K562 (cell line): ENCODE data around the gene OR2V1. TPM values are rescaled to one million over a fixed set of nuclear protein-coding genes. Genes with fewer than 3 reads are reported as not detected.
"Not testable (repeated sequence)": the region's sequence is repeated elsewhere in the genome, so short reads cannot be mapped to it uniquely, and the experiment has no call there.

Source experiments
- ATAC-seq: fragments of 200-7000 bp; cut with Tn5 transposase; 3 replicates; pipeline ENCODE4 v1.9.1; 2020; ENCODE audit warnings: moderate library complexity
- BruUV-seq: library from RNA; stranded (reverse); fragments of 400-500 nt; replicated peaks from 2 replicates; lab custom pipeline; 2021; lab: Mats Ljungman, UMichigan
- CTCF ChIA-PET: fragments of 300-600 bp; formaldehyde crosslinking; extraction: SDS; loops from one replicate; lab custom pipeline; 2021; ENCODE audit warnings: low intra/inter-chr PET ratio; lab: Yijun Ruan, JAX
- POLR2A ChIA-PET: fragments of 300-600, 350-650 bp; sonication (Branson Sonifier 250); formaldehyde crosslinking; extraction: SDS; loops from one replicate; lab custom pipeline; 2021; ENCODE audit warnings: antibody characterized with exemption, inconsistent platforms; lab: Yijun Ruan, JAX
- DNase-seq, 4 experiments: peaks; one replicate each; pipeline versions ENCODE4 v3.0.0 to v3.0.0-alpha.2; 2011 to 2018; ENCODE audit warnings: low spot score in 3 of 4, mixed read lengths in 3 of 4; ENCODE audit errors: extremely low read depth in 1 of 4
- FAIRE-seq: peaks from 2 replicates; lab custom pipeline; 2011; peaks lifted over from hg19 to GRCh38; lab: Jason Lieb, UNC
- H2AFZ ChIP-seq: 2 replicates; pipeline ENCODE4 v1.6.0; 2011; ENCODE audit warnings: low read depth, low read length, control low read depth, inconsistent platforms
- H3K27ac ChIP-seq: fragments of 200-600 bp; 3 replicates; pipeline ENCODE4 v1.8.0; 2011; ENCODE audit warnings: low read depth, mild to moderate bottlenecking, control low read depth, inconsistent platforms, low read length, moderate library complexity, mixed read lengths; ENCODE audit errors: extremely low read depth
- H3K27me3 ChIP-seq, 2 experiments: fragments of 300-600 bp in 1 of 2; 2 replicates in 1 of 2; 3 replicates in 1 of 2; pipeline versions ENCODE4 v1.6.0 to v1.8.0; 2011; ENCODE audit warnings: inconsistent platforms in 2 of 2, low read length in 2 of 2, mild to moderate bottlenecking in 1 of 2, mixed read lengths in 1 of 2, moderate library complexity in 1 of 2; ENCODE audit not compliant: control insufficient read depth in 2 of 2, insufficient read depth in 2 of 2
- H3K36me3 ChIP-seq: fragments of 300-600 bp; 3 replicates; pipeline ENCODE4 v1.8.0; 2011; ENCODE audit warnings: mild to moderate bottlenecking, low read length, inconsistent platforms; ENCODE audit not compliant: control insufficient read depth, insufficient read depth
- H3K4me1 ChIP-seq, 2 experiments: fragments of 200-600 bp in 1 of 2; replicated peaks in 1 of 2; 2 replicates in 1 of 2; 3 replicates in 1 of 2; pipeline versions ENCODE4 v1.5.1 to v1.8.0; 2011; ENCODE audit warnings: inconsistent platforms in 2 of 2, low read length in 2 of 2, mild to moderate bottlenecking in 1 of 2, mixed read lengths in 1 of 2, moderate library complexity in 1 of 2; ENCODE audit not compliant: control insufficient read depth in 2 of 2, insufficient read depth in 2 of 2
- H3K4me2 ChIP-seq: 2 replicates; pipeline ENCODE4 v1.6.1; 2011; ENCODE audit warnings: low read length, control low read depth, inconsistent platforms, mixed read lengths; ENCODE audit not compliant: insufficient read depth
- H3K4me3 ChIP-seq: fragments of 200-600 bp; sonication (generic), shearing (Covaris generic); 2 replicates; pipeline ENCODE4 v1.5.1; 2016; ENCODE audit warnings: control low read depth, inconsistent platforms
- H3K79me2 ChIP-seq: fragments of 200-600 bp; 3 replicates; pipeline ENCODE4 v1.8.0; 2011; ENCODE audit warnings: low read length, inconsistent platforms; ENCODE audit not compliant: control insufficient read depth, insufficient read depth
- H3K9ac ChIP-seq, 2 experiments: 2 replicates each; pipeline versions ENCODE4 v1.6.0 to v1.6.1; 2011; ENCODE audit warnings: low read depth in 2 of 2, low read length in 2 of 2, control low read depth in 1 of 2, inconsistent platforms in 1 of 2, mild to moderate bottlenecking in 1 of 2, mixed read lengths in 1 of 2; ENCODE audit not compliant: insufficient read depth in 1 of 2
- H3K9me1 ChIP-seq: one replicate; pipeline ENCODE4 v1.6.0; 2011; ENCODE audit warnings: inconsistent platforms, mild to moderate bottlenecking, low read length, moderate library complexity; ENCODE audit not compliant: control insufficient read depth, insufficient read depth
- H3K9me3 ChIP-seq: replicated peaks from 2 replicates; pipeline ENCODE4 v1.5.1; 2011; ENCODE audit warnings: low read depth, low read length, inconsistent platforms; ENCODE audit not compliant: control insufficient read depth, insufficient read depth
- H4K20me1 ChIP-seq: replicated peaks from 2 replicates; pipeline ENCODE4 v1.6.1; 2011; ENCODE audit warnings: low read length, inconsistent platforms, mixed read lengths; ENCODE audit not compliant: control insufficient read depth, insufficient read depth
- SMARCA4 ChIP-seq: fragments of 450-650 bp; IDR thresholded peaks from 2 replicates; pipeline ENCODE4 v1.6.1; 2016
- WGBS: fragments of 100-300 bp; shearing (Covaris generic); methylation state at CpG from one replicate; pipeline ENCODE4 v1.1.6; 2016; ENCODE audit warnings: low coverage, mixed read lengths; ENCODE audit not compliant: insufficient coverage; ENCODE audit errors: missing lambda C conversion rate; 5-methylcytosine and 5-hydroxymethylcytosine counted together
- in situ Hi-C: fragments of 300-500 bp; cut with MboI; formaldehyde crosslinking; loops from 4 replicates; pipeline ENCODE4 v1.15.0; 2018; ENCODE audit warnings: inconsistent platforms, mixed read lengths
- intact Hi-C: fragments of 100-400 bp; cut with micrococcal nuclease; formaldehyde crosslinking; loops from 2 replicates; pipeline ENCODE4 v1.14.2; 2022
- polyA plus RNA-seq, 8 experiments: library from polyadenylated mRNA; depleted of rRNA in 4 of 8; stranded (reverse) in 5 of 8; unstranded in 3 of 8; fragments of >200 nt; fragmentation: Nextera tagmentation in 2 of 8; fragmentation: Illumina TruSeq in 1 of 8; extraction: Ambion mirVana in 2 of 8; extraction: Trizol in 1 of 8; gene quantifications; 2 replicates each; pipeline versions ENCODE4 v1.2.1 to v1.2.3, GENCODE V29; 2011 to 2014; ENCODE audit warnings: inconsistent platforms in 1 of 8, missing spikeins in 1 of 8
- total RNA-seq, 7 experiments: library from RNA; depleted of rRNA in 6 of 7; stranded (reverse); fragments of >200 nt in 6 of 7; fragmentation: Illumina TruSeq in 2 of 7; extraction: Trizol in 2 of 7; gene quantifications; 2 replicates each; pipeline versions ENCODE4 v1.2.1 to v1.2.3, GENCODE V29; 2011 to 2021; ENCODE audit warnings: low replicate concordance in 1 of 7
- TF ChIP-seq, protein P1 (sequence below): fragments of 450-650 bp; IDR thresholded peaks from 2 replicates; pipeline ENCODE4 v1.6.1; 2017; ENCODE audit warnings: antibody characterized with exemption, mild to moderate bottlenecking
- TF ChIP-seq, protein P2 (sequence below): fragments of 450-650 bp; IDR thresholded peaks from 2 replicates; pipeline ENCODE4 v1.6.1; 2018; ENCODE audit warnings: mild to moderate bottlenecking, low read depth; ENCODE audit not compliant: partially characterized antibody

Gene OR2V1
- total and polyA plus RNA-seq, 9 of the 15 experiments (the other 6 are each of a cell fraction or from before 2014, with no cell fraction given): 0.04 to 0.28 (median 0.15) TPM; not detected in 5

DNA sequence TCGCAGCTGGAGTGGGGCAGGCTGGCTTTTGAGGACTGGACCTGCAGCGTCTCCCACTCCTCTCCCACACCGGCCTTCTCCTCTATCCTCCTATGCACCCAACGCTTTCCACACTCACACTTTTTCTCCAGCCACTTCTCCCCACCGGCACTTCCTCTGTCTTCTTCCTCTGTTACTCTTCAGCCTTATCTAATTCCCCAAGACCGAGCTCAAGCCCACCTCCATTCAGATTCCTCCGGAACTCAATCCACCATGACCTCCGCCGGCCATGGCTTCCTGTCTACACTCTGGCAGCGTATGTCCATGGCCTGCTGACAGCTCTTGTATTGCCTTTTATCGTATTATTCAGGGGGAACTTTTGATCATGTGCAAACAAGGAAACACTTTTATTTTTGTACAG, 545 bp upstream of the OR2V1 start (continued):
- TF ChIP-seq, protein P1, sequence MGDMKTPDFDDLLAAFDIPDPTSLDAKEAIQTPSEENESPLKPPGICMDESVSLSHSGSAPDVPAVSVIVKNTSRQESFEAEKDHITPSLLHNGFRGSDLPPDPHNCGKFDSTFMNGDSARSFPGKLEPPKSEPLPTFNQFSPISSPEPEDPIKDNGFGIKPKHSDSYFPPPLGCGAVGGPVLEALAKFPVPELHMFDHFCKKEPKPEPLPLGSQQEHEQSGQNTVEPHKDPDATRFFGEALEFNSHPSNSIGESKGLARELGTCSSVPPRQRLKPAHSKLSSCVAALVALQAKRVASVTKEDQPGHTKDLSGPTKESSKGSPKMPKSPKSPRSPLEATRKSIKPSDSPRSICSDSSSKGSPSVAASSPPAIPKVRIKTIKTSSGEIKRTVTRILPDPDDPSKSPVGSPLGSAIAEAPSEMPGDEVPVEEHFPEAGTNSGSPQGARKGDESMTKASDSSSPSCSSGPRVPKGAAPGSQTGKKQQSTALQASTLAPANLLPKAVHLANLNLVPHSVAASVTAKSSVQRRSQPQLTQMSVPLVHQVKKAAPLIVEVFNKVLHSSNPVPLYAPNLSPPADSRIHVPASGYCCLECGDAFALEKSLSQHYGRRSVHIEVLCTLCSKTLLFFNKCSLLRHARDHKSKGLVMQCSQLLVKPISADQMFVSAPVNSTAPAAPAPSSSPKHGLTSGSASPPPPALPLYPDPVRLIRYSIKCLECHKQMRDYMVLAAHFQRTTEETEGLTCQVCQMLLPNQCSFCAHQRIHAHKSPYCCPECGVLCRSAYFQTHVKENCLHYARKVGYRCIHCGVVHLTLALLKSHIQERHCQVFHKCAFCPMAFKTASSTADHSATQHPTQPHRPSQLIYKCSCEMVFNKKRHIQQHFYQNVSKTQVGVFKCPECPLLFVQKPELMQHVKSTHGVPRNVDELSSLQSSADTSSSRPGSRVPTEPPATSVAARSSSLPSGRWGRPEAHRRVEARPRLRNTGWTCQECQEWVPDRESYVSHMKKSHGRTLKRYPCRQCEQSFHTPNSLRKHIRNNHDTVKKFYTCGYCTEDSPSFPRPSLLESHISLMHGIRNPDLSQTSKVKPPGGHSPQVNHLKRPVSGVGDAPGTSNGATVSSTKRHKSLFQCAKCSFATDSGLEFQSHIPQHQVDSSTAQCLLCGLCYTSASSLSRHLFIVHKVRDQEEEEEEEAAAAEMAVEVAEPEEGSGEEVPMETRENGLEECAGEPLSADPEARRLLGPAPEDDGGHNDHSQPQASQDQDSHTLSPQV: peak; percentile 31; the same call in 1 of the 2 replicates
- TF ChIP-seq SMARCA4: 0 out of 2 replicates have a peak, but pooled peaks have one; percentile 24
- TF ChIP-seq, protein P2, sequence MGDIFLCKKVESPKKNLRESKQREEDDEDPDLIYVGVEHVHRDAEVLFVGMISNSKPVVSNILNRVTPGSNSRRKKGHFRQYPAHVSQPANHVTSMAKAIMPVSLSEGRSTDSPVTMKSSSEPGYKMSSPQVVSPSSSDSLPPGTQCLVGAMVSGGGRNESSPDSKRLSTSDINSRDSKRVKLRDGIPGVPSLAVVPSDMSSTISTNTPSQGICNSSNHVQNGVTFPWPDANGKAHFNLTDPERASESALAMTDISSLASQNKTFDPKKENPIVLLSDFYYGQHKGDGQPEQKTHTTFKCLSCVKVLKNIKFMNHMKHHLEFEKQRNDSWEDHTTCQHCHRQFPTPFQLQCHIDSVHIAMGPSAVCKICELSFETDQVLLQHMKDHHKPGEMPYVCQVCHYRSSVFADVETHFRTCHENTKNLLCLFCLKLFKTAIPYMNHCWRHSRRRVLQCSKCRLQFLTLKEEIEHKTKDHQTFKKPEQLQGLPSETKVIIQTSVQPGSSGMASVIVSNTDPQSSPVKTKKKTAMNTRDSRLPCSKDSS: no peak

DNA sequence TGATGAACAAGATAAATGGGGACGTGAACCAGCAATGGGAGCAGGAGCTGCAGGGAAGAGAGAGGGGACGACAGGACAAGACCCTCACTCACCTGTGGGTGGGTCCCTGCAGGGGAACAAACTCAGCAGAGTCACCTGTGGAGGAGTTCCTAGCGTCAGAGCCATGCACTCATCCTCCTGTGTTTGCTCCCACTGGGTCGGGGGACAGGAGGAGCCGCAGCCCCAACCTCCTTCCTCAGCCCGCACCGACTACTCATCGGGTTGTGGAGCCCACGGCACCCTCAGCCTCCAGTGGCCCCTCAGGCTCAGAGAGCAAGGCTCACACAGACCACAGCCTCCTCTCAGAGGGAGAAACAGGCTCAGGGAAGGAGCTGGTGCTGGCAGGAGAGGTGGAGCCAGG, 888 bp downstream of the OR2V1 start:
- H3K9ac ChIP-seq, H3K36me3 ChIP-seq, H3K27me3 ChIP-seq, H3K4me3 ChIP-seq, intact Hi-C loops, H3K79me2 ChIP-seq, H3K9me1 ChIP-seq, H3K27ac ChIP-seq, BruUV-seq, CTCF ChIA-PET, H3K9me3 ChIP-seq, POLR2A ChIA-PET, DNase-seq, H4K20me1 ChIP-seq: not testable (repeated sequence)
- ATAC-seq: peak; percentile 7; the same call in 1 of the 3 replicates
- Histone ChIP-seq H2AFZ (peak overlapping the region; percentile 79), H3K4me2 (peak overlapping the region; percentile 50), H3K4me1 (peaks cover 21 to 35% of the 10 kb centered on the region in 2 experiments)
- WGBS: 41% methylated on average over 8 of the region's 9 CpGs
- FAIRE-seq: peak; percentile 67
- in situ Hi-C loops: loop anchor here (10.0 kb wide), 1 partner anchor 185 kb away; no protein-coding TSS in a partner anchor
